Fibroblast of the aortic adventitia (primary cell): ENCODE measurements around the gene DSC1. TPM values are rescaled to one million over a fixed set of nuclear protein-coding genes. Genes with fewer than 3 reads are reported as not detected.

Source experiments
- DNase-seq: peaks from one replicate; pipeline ENCODE4 v3.0.0-alpha.2; 2010; ENCODE audit warnings: low read depth
- H3K4me3 ChIP-seq: 2 replicates; pipeline ENCODE4 v1.5.1; 2011; ENCODE audit warnings: low read depth, mild to moderate bottlenecking, control low read depth, low read length, moderate library complexity
- CTCF ChIP-seq: IDR thresholded peaks from 2 replicates; pipeline ENCODE4 v1.5.1; 2011; ENCODE audit warnings: mild to moderate bottlenecking, low read length, control low read depth, inconsistent platforms; ENCODE audit not compliant: insufficient read depth
- total RNA-seq: library from RNA; depleted of rRNA; stranded (reverse); fragments of >200 nt; gene quantifications from 2 replicates; pipeline ENCODE4 v1.2.3, GENCODE V29; 2012; ENCODE audit warnings: low replicate concordance

The DSC1 gene
- total RNA-seq, 1 donor, result not detected

- TF ChIP-seq CTCF, result no peak
- no peak for DNase-seq
- H3K4me3 ChIP-seq, result no peak overlapping the region
These were observed 7.2 kb downstream of the DSC1 start for GRCh38 chr18:31155498-31155897.

- no peak for DNase-seq
- TF ChIP-seq CTCF, result no peak
These were observed 8.5 kb downstream of the DSC1 start for GRCh38 chr18:31154181-31154580.

GRCh38 chr18:31149351-31149750, 13.3 kb downstream of the DSC1 start:
- H3K4me3 ChIP-seq, result no peak overlapping the region
- DNase-seq, result no peak
- TF ChIP-seq CTCF, result no peak

More at GRCh38 chr18:31154181-31154580, 8.5 kb downstream of the DSC1 start:
- no peak overlapping the region for H3K4me3 ChIP-seq

- TF ChIP-seq CTCF, result no peak
- H3K4me3 ChIP-seq, result no peak overlapping the region
- no peak for DNase-seq
These were observed 14.1 kb downstream of the DSC1 start for GRCh38 chr18:31148600-31148999.

- TF ChIP-seq CTCF, result no peak
- H3K4me3 ChIP-seq, result no peak overlapping the region
- DNase-seq, result no peak
These were observed 15.8 kb downstream of the DSC1 start for GRCh38 chr18:31146809-31147208.

GRCh38 chr18:31143025-31143424, 19.6 kb downstream of the DSC1 start:
- DNase-seq, result no peak
- H3K4me3 ChIP-seq, result no peak overlapping the region
- no peak for TF ChIP-seq CTCF

- no peak for DNase-seq
- no peak overlapping the region for H3K4me3 ChIP-seq
- TF ChIP-seq CTCF, result no peak
These were observed 23.9 kb downstream of the DSC1 start for GRCh38 chr18:31138709-31139108.
